IPS DF 6.9 (cell line): ENCODE results near the gene EXO1.
"Not testable (repeated sequence)": the region's sequence is repeated elsewhere in the genome, so short reads cannot be mapped to it uniquely, and the experiment has no call there.

Experiments
- DNase-seq: peaks from one replicate; pipeline ENCODE4 v3.0.0-alpha.2; 2013; ENCODE audit warnings: low read depth, low spot score
- H3K27ac ChIP-seq: one replicate; pipeline ENCODE4 v1.5.1; 2013; ENCODE audit warnings: low read length, control low read depth
- H3K27me3 ChIP-seq: 2 replicates; pipeline ENCODE4 v1.6.1; 2013; ENCODE audit warnings: mild to moderate bottlenecking, low read length; ENCODE audit not compliant: control insufficient read depth, insufficient read depth
- H3K36me3 ChIP-seq: 2 replicates; pipeline ENCODE4 v1.6.1; 2013; ENCODE audit warnings: low read length; ENCODE audit not compliant: control insufficient read depth, insufficient read depth
- H3K4me1 ChIP-seq: 2 replicates; pipeline ENCODE4 v1.6.1; 2013; ENCODE audit warnings: low read length; ENCODE audit not compliant: control insufficient read depth, insufficient read depth
- H3K4me3 ChIP-seq: 2 replicates; pipeline ENCODE4 v1.5.1; 2013; ENCODE audit warnings: mild to moderate bottlenecking, low read length
- H3K9me3 ChIP-seq: 2 replicates; pipeline ENCODE4 v1.6.1; 2013; ENCODE audit warnings: low read length, inconsistent platforms; ENCODE audit not compliant: control insufficient read depth, insufficient read depth
- WGBS: extraction: QIAGEN DNeasy Blood & Tissue Kit; methylation state at CpG from one replicate; pipeline ENCODE4 v1.1.7; 2013; ENCODE audit warnings: mixed read lengths, missing lambda C conversion rate; ENCODE audit not compliant: insufficient read length, insufficient coverage; 5-methylcytosine and 5-hydroxymethylcytosine counted together

EXO1 gene

DNA sequence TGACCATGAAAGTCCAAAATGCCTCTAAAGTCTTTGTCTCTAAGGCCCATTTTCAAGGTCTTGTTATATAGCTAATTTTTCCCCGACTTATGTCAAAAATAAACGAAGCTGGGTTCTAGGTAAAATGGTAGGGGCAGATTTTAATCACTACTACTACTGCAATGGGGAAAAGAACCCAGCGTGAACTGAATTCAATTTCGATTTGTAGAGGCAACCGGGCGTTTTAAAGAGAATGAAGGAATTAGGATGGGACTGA lies 536 bp upstream of the EXO1 start:
- no peak overlapping the region for H3K27ac ChIP-seq
- DNase-seq: no peak
- no peaks in the 10 kb centered on the region for H3K4me1 ChIP-seq
- no peaks in the 10 kb centered on the region for H3K27me3 ChIP-seq
- no peaks in the 10 kb centered on the region; the same call in 1 of the 2 replicates for H3K36me3 ChIP-seq
- peak overlapping the region; percentile 95; the same call in 1 of the 2 replicates for H3K4me3 ChIP-seq
- no peaks in the 10 kb centered on the region for H3K9me3 ChIP-seq
- no CpG with 5 or more reads among the region's 6 CpGs for WGBS

- H3K9me3 ChIP-seq: no peaks in the 10 kb centered on the region
- no CpG with 5 or more reads among the region's 13 CpGs for WGBS
- no peaks in the 10 kb centered on the region for H3K4me1 ChIP-seq
- H3K36me3 ChIP-seq: peaks cover 6% of the 10 kb centered on the region; the same call in 1 of the 2 replicates
- DNase-seq: no peak
- no peak overlapping the region for H3K27ac ChIP-seq
- no peaks in the 10 kb centered on the region for H3K27me3 ChIP-seq
- H3K4me3 ChIP-seq: peak overlapping the region; percentile 95; the same call in 1 of the 2 replicates
These were observed 811 bp downstream of the EXO1 start for GRCh38 chr1:241848686-241849344.

GRCh38 chr1:241849345-241849695 lies 1.3 kb downstream of the EXO1 start:
- DNase-seq: no peak
- Histone ChIP-seq H3K4me1 (no peaks in the 10 kb centered on the region), H3K4me3 (no peak overlapping the region), H3K27ac (no peak overlapping the region), H3K9me3 (no peaks in the 10 kb centered on the region), H3K27me3 (no peaks in the 10 kb centered on the region), H3K36me3 (peaks cover 8% of the 10 kb centered on the region; the same call in 1 of the 2 replicates)
- no CpG with 5 or more reads among the region's 6 CpGs for WGBS

DNA sequence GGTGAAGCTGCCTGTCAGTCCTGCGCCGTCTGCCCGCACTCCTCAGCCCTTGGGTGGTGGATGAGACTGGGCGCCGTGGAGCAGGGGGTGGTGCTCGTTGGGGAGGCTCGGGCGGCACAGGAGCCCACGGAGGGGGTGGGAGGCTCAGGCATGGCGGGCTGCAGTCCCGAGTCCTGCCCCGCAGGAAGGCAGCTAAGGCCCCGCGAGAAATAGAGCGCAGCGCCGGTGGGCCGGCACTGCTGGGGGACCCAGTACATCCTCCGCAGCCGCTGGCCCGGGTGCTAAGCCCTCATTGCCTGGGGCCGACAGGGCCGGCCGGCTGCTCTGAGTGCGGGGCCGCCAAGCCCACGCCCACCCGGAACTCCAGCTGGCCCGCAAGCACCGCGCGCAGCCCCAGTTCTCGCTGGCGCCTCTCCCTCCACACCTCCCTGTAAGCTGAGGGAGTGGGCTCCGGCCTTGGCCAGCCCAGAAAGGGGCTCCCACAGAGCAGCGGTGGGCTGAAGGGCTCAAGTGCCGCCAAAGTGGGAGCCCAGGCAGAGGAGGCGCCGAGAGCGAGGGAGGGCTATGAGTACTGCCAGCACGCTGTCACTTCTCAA lies 7.6 kb downstream of the EXO1 start:
- not testable (repeated sequence) for DNase-seq, H3K27me3 ChIP-seq, H3K9me3 ChIP-seq, H3K27ac ChIP-seq, H3K4me3 ChIP-seq, H3K4me1 ChIP-seq
- peaks cover 11% of the 10 kb centered on the region; the same call in 1 of the 2 replicates for H3K36me3 ChIP-seq
- no CpG with 5 or more reads among the region's 41 CpGs for WGBS

GRCh38 chr1:241857131-241857530 lies 9.1 kb downstream of the EXO1 start:
- no peak for DNase-seq
- WGBS: no CpG with 5 or more reads among the region's 6 CpGs
- no peak overlapping the region for H3K27ac ChIP-seq

DNA sequence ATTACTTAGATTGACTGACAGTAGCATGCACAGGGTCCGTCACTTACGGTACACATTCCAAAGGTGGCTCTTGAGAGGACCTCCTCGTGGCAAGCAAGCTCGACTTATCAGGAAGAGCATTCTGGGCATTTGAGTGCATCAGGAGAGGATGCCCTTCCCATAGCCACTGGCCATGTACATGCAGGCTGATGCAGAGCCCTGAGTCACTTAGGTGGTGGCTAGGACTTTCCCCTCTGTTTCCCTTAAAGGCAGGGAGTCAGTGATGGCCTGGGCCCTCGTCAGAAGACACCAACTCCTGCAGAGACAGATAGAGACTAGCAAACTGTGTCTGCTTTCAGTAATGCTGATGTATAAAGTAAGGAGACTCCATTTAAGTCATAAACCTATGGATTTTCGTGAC lies 12.9 kb downstream of the EXO1 start:
- Histone ChIP-seq H3K4me3 (no peak overlapping the region), H3K36me3 (peaks cover 3% of the 10 kb centered on the region; the same call in 1 of the 2 replicates), H3K4me1 (no peaks in the 10 kb centered on the region), H3K27me3 (no peaks in the 10 kb centered on the region), H3K9me3 (no peaks in the 10 kb centered on the region), H3K27ac (no peak overlapping the region)
- no CpG with 5 or more reads among the region's 6 CpGs for WGBS
- DNase-seq: no peak

More at GRCh38 chr1:241857131-241857530, 9.1 kb downstream of the EXO1 start:
- Histone ChIP-seq H3K4me1 (no peaks in the 10 kb centered on the region), H3K36me3 (peaks cover 11% of the 10 kb centered on the region; the same call in 1 of the 2 replicates), H3K9me3 (no peaks in the 10 kb centered on the region), H3K4me3 (no peak overlapping the region), H3K27me3 (no peaks in the 10 kb centered on the region)

- Histone ChIP-seq H3K27me3 (no peaks in the 10 kb centered on the region), H3K9me3 (no peaks in the 10 kb centered on the region), H3K4me1 (no peaks in the 10 kb centered on the region), H3K36me3 (peaks cover 9% of the 10 kb centered on the region; the same call in 1 of the 2 replicates), H3K4me3 (no peak overlapping the region), H3K27ac (no peak overlapping the region)
- no CpG with 5 or more reads among the region's 1 CpG for WGBS
- no peak for DNase-seq
These were observed 21.0 kb downstream of the EXO1 start for GRCh38 chr1:241869022-241869421.

- peaks cover 9% of the 10 kb centered on the region; the same call in 1 of the 2 replicates for H3K36me3 ChIP-seq
- no peaks in the 10 kb centered on the region for H3K9me3 ChIP-seq
- no peak for DNase-seq
- no peaks in the 10 kb centered on the region for H3K4me1 ChIP-seq
- no peaks in the 10 kb centered on the region for H3K27me3 ChIP-seq
- H3K27ac ChIP-seq: no peak overlapping the region
- no peak overlapping the region for H3K4me3 ChIP-seq
These were observed 22.3 kb downstream of the EXO1 start for GRCh38 chr1:241870336-241870735.

DNA sequence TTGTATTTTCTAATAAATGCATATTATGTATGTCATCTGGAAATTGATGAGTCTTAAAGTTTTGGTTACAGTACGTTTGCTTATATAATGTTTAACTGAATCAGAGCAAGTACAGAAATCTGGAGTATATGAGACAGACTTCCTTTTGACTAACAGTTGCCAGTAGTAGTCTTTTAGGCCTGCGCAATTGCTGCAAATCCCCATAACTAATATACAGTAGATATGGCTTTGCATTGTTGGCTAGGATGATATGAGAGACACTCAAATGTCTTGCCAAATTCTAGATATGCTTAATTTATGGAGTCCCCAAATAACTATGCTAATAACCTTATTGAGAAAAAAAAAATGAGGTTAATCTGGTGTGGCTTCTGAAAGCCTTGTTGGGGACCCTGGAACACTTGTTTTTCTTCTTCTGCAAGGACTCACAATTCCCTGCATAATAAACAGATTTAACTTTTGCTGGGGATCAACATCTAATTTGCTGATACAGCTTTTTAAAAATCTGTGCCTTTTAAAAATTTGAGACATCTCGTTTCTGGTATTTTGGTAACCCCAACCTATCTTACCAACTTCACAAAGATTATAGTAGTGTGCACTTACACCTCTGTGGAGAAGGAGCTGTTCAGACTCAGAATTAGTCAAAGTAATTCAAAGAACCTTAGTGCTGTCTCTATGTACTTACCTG lies 22.9 kb downstream of the EXO1 start:
- H3K36me3 ChIP-seq: peaks cover 9% of the 10 kb centered on the region; the same call in 1 of the 2 replicates
- no peak overlapping the region for H3K27ac ChIP-seq
- no peak overlapping the region for H3K4me3 ChIP-seq
- no CpG with 5 or more reads among the region's 3 CpGs for WGBS
- no peaks in the 10 kb centered on the region for H3K9me3 ChIP-seq
- no peaks in the 10 kb centered on the region for H3K27me3 ChIP-seq
- DNase-seq: no peak
- no peaks in the 10 kb centered on the region for H3K4me1 ChIP-seq

GRCh38 chr1:241881440-241881839 lies 33.4 kb downstream of the EXO1 start:
- no peaks in the 10 kb centered on the region for H3K27me3 ChIP-seq
- WGBS: no CpG with 5 or more reads among the region's 6 CpGs
- no peak for DNase-seq
- H3K4me3 ChIP-seq: no peak overlapping the region
- no peaks in the 10 kb centered on the region; the same call in 1 of the 2 replicates for H3K36me3 ChIP-seq
- no peaks in the 10 kb centered on the region for H3K9me3 ChIP-seq
- H3K27ac ChIP-seq: no peak overlapping the region
- H3K4me1 ChIP-seq: no peaks in the 10 kb centered on the region
